HPDE6-E6E7 (cell line): ENCODE results near the gene SMARCAD1.
"Not testable (repeated sequence)": the region's sequence is repeated elsewhere in the genome, so short reads cannot be mapped to it uniquely, and the experiment has no call there.

Experiments
- DNase-seq: peaks from one replicate; pipeline ENCODE4 v3.0.0; 2011; ENCODE audit warnings: missing footprints; ENCODE audit errors: extremely low spot score

The SMARCAD1 gene

DNA sequence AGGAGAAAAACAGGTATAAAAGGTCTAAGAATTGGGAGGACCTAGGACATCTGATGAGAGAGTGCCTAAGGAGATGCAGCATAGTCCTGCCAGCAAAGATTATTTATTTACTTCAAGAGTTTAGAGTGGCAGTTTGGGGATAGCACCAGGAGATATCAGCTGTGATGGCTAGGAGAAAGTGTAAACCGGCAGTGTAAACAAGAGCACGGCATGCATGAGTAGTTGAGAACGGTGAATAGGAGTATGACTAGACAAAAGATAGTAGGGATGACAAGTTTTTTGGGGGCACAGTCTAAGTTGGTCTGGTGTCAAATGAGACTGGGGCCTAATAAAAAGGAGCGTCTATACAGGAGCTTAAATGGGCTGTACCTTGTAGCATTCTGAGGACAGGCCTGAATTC, 86.3 kb downstream of the SMARCAD1 start:
- DNase-seq, result not testable (repeated sequence)

DNA sequence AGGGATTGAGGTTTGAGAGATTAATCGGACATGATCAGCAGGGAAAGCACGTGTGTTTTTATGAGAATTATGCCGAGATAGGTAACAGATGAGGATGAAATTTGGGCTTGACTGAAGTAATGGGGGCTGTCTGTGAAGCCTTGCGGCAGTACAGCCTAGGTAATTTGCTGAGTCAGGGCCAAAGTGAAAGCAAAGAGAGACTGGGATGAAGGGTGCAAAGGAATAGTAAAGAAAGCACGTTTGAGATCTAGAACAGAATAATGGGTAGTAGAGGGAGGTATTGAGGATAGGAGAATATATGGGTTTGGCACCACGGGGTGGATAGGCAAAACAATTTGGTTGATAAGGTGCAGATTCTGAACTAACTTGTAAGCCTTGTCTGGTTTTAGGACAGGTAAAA, 87.8 kb downstream of the SMARCAD1 start:
- not testable (repeated sequence) for DNase-seq

DNA sequence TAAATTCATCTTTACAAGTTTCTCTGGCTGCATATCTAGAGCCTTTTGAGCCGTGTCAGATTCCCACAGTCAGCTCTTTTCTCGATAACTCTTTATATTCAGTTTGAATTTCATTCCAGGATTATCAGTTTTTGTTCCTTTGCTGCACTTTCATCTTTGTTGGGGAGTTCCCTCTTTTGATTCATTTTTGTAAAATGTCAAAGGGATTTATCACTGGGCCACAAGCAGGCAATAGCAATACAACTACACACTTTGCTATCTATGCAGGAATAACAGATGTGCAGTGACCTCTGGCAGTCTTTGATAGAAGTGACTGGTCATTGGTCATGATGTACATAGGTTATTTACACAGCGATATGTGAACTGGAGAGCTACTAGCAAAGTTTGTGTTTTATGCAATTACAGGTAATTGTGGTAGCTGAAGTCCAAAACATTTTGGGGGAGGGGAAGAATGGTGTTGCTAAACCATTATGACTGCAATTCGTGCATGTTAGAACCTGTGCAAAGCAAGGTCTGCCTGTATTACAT, 91.1 kb downstream of the SMARCAD1 start:
- peak; percentile 11 for DNase-seq

DNA sequence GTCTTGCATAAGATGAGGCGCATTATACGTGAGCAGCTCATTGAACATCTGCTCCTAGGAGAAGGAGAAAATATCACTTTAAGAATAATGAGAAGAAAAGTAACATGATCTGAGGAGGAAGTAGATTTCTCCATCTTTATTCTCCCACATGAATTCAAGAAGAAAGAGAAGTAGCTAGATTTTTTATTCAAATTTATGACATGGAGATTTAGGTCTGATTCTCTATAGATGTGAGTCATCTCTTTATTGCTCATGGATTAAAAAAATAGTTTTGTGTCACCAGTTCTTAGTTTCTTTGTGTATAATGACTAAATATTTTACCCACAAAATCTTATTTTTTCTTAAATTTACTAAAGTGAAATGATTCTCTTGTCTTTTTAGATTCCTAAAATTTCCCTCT, 94.5 kb downstream of the SMARCAD1 start:
- no peak for DNase-seq

DNA sequence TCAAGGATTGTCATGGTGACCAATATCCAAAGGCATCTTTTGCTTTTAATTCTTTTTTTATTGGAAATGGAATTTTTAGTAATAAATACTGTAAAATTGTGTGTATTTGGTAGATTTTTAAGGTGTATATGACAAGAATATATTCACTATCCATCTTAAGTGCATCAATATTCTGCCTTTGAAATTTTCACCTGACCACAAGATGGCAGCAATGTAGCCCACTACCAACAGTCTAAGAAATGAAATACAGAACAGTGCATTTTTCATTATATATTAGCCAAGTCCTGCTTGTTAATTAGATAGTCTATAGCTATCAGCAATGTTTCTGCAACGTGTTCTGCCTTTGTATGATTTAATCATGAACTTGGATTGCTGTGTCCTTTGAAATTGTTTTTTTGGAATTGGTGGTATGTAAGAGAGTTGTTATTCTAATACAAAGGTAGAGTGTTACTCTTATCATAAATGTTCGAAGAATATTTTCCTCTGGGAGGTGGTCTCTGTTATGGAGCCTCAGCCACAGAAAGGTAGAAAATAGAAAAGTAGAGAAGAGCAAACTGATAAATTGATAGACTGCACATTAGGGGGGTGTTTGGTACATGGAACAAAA, 96.8 kb downstream of the SMARCAD1 start:
- peak; percentile 3 for DNase-seq

DNA sequence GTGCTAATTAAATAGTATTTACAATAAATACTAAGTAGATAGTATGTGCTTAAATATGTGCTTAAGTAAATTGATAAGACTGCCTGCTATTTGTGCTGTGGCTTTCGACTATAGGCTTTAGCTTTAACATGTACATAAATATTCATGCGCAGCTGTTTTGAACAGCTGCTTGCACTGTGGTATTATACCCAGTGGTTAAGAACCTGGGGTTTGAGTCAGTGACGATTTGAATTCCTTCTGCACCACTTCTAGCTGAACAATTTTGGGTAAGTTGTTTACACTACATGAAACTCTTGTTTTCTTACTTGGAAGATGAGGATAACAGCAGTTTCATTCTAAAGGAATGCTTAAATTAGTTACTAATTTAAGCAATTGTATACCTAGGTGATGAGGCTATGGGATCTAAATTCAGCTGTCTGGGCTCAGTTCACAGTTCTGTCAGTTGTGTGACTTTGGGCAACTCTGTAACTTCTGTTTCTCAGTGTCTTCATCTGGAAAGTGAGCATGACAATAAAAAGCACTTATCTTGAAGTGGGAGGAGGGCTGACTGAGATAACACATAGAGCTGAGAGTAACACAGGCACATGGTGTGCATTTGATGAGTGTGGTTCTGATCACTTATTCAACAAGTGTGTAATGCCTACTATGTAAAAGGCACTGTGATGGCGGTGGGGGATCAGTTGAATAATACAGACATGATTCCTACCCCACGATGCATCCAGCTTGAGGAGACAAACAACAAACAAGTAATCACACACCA, 98.0 kb downstream of the SMARCAD1 start:
- no peak for DNase-seq

DNA sequence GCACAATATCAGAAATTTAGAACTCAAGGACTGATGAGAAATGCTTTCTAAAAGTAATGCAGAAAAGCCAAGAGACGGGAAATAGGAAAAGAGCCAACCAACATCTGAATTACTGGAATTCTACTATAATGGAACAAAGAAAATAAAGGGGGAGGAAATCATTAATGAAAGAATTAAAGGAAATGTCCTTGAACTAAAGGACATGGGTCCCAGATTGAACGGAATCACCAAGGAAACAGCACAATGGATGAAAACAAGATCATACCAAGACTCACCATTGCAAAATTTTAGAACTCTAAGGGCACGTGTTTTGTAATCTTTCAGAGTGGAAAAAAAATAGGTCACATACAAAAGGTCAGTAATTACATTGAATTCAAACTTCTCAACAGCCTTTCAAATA, 99.0 kb downstream of the SMARCAD1 start:
- no peak for DNase-seq

DNA sequence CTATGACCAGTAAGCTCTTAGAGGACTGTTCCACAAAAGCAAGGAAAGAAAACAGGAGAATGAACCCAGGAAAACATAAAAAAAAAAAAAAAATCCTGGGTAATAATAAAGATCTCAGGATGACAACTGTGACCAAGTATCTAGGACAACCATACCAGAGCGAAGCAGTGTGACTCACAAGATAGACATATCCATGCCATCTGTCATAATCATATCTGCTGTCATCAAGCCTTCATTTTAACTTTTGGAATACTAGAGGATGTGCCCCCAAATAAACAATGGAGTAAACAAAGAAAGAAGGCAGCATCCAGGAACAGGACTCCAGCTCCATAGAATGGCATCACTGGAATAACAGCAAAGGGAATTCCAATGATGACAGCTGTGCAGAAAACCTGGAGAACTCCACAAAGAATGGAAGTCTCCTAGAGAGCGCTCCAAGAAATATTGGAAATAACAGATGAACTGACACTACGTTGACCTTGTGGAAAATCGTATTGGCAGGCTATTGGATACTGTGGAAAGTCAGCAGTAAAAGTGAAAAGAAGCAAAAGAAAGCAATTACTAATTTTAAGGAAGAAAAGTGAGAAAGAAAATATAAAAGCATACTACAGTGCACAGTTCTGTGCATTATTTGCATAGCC, 99.7 kb downstream of the SMARCAD1 start:
- peak; percentile 6 for DNase-seq

DNA sequence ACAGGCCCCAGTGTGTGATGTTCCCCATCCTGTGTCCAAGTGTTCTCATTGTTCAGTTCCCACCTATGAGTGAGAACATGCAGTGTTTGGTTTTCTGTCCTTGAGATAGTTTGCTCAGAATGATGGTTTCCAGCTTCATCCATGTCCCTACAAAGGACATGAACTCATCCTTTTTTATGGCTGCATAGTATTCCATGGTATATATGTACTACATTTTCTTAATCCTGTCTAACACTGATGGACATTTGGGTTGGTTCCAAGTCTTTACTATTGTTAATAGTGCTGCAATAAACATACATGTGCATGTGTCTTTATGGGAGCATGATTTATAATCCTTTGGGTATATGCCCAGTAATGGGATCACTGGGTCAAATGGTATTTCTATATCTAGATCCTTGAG, 112.3 kb downstream of the SMARCAD1 start:
- not testable (repeated sequence) for DNase-seq

DNA sequence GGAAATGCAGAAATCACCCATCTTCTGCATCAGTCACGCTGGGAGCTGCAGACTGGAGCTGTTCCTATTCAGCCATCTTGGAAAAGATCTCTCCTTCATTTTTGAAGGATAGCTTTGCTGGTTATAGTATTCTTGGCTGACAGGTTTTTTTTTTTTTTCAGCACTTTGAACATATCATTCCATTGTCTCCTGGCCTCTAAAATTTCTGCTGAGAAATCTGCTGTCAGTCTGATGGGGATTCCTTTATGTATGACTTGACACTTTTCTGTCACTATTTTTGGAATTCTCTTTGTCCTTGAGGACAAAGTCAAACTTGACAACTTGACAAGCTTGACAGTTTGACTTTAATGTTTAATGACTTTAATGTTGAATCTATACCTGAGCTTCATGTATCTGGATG, 118.2 kb downstream of the SMARCAD1 start:
- no peak for DNase-seq

DNA sequence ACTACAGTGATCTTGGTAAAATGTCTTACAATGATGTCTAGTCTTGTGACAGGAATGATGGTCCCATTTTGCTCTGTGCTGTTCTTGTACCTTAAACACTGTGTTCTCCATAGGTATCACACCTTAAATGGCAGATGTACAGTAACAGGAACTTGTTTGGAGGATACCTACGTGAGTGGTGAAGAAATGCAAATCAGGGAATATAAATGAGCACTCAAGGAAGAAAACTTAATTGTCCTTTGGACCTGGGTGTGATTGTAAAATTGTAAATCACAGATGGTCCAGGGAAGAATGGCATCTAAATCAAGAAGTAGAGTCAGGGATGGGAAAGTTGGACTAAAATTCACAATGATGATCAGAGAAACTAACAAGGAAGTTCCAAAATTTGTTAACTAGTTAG, 122.3 kb downstream of the SMARCAD1 start:
- DNase-seq, result no peak

DNA sequence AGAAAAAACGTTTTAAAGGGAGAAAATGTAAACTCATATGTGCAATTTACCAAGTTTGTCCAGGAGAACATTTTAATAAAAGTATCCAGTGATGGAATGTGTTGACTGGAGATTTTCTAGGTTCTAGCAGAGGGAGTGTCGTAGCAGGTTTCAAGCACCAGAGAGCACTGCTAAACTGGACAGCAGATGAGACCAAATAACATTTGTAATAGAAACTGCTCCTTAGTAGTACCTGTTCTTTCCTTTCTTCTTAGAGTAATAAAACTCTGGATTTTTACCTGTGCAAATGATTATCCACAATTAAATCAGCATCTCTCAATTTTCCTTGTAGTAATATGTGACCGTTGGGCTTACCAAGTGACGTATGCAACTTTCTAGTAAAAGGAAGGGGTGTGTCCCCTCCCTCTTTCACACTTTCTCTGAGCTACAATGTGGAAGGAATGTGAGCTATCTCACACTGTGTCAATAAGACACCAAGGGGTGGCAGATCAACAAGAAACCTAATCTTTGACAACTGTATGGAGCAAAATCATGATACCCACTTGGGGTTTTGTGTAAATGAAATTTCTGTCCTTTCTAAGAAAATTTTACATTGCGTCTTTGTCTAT, 125.4 kb downstream of the SMARCAD1 start:
- no peak for DNase-seq

DNA sequence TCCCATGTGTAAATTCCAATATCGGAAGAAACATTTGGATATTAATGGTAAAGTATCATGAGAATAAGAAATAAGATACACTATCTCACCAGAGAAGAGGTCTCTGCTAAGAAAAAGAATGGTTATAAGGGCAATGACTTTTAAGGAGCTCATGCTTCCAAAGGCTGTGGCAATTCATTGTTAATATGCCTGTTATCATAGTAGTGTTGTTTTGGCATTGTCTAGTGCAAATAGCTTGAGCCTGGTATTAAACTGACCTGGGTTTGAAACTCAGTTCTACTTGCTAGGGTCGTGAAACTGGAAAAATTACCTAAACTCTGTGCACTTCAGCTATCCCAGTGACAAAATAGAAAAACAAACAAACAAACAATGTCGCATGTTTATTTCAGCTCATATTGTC, 126.2 kb downstream of the SMARCAD1 start:
- no peak for DNase-seq

DNA sequence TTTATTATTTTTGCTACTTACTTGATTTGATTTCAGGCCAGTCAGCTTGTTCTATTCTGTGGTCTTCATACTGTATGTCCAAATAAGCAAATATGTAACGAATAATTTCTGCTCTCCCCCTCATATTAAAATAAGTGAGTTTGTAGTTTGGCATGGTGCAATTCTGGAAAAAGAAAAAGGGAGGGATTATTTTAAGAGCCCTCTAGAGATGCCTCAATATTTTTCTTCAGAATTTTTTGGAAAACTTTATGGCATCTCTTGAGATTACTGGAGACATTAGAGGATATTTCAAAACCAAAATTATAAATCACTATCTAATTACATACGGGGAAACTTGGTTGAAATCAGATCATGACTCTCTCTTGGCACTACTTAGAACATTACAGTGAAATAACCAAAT, 126.8 kb downstream of the SMARCAD1 start:
- DNase-seq, result no peak

DNA sequence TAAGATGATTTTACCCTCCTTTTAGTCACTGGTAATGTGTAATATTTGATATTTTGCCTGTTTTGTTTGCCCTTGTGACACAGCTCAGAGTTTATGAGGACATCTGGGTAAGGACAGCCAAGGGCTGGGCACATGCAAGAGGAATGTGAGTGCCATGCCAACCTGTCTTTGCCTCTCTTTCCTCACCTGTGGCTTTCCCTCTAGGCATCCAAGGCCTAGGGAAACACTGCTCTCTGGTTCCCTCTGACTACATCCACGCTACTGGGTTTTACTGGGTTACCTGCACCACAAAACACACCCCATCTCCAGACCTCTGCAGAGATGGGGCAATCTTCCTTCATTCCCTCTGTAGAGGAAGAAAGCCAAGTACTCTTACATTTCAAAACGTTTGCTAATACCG, 127.3 kb downstream of the SMARCAD1 start:
- no peak for DNase-seq

DNA sequence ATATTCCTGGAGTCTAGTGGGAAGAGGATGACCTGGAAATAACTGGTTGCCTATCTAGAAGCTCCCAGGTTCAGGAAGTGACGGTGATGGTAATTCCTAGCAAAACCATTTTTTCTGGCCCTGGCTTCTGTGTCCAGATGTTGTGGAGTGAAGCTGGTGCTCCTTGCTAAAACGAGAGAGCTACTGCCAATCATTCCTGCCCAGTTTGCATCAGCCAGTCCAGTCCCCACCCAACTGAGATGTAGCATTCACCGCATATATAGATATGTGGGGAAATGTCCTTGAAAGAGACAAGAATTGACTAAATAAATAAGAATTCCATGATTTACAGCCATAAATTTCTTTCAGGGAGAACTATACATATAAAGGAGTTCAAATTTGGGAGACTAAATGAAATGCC, 128.6 kb downstream of the SMARCAD1 start:
- no peak for DNase-seq

DNA sequence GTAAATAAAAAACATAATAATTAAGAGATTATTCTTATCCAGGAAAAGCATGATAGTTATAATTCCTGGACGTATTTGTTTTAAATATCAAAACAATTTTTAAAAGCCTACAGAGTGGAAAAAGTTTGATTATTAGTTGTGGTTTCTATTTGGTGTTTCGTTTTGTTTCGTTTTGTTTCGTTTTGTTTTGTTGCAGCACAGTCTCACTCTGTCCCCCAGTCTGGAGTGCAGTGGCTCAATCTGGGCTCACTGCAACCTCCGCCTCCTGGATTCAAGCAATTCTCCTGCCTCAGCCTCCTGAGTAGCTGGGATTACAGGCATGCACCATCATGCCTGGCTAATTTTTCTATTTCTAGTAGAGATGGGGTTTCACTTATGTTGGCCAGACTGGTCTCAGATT, 129.1 kb downstream of the SMARCAD1 start:
- not testable (repeated sequence) for DNase-seq

DNA sequence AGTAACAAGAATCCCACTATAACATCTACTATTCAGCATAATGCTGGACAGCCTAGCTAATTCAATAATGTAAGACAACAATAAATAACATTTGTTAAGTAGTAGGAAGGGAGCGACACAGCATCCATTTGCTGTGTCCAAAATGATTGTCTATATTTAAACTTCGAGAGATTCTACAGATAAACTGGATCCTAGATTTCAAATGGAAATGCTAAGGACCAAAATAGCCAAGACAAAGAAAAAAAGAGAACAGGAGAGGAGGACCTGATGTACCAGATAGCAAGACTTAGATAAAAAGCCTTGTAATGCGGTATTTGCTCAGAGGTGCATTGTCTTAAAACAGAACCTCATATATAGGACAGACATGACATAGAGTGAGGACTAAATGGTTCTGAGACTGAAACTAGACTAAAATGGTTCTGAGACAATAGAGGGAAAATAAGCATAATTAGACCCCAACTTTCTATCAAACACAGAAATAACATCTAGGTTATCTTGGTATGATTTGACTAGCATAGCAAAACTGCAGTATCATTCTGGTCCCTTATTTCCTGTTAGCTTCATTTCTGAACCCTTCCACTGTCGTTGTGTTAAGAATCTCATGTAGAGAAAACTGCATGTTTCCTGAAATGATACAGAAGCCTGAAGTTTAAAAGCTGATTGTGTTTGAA, 131.2 kb downstream of the SMARCAD1 start:
- no peak for DNase-seq

DNA sequence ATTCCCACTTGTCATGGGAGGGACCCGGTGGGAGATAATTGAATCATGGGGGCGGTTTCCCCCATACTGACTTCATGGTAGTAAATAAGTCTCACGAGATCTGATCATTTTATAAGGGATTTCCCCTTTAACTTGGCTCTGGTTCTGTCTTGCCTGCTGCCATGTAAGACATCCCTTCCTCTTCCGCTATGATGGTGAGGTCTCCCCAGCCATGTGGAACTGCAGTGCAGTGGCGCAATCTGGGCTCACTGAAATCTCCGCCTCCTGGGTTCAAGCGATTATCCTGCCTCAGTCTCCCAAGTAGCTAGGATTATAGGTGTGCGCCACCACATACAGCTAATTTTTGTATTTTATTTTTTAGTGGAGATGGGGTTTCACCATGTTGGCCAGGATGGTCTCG, 132.1 kb downstream of the SMARCAD1 start:
- no peak for DNase-seq
